GM12878 (cell line): ENCODE results near the gene STYXL2. TPM values are rescaled to one million over a fixed set of nuclear protein-coding genes. Genes with fewer than 3 reads are reported as not detected.

Source experiments
- CEBPZ ChIP-seq: fragments of 150-350 bp; IDR thresholded peaks from 2 replicates; pipeline ENCODE4 v1.6.1; 2016; ENCODE audit warnings: low read depth, low read length
- PAX8 ChIP-seq: fragments of 450-650 bp; IDR thresholded peaks from 2 replicates; pipeline ENCODE4 v1.6.1; 2017; ENCODE audit warnings: mild to moderate bottlenecking, moderate library complexity
- SRF ChIP-seq, 2 experiments: IDR thresholded peaks; 2 replicates each; pipeline ENCODE4 v1.6.1; 2011; ENCODE audit warnings: low read depth in 2 of 2, low read length in 2 of 2, mild to moderate bottlenecking in 1 of 2, moderate library complexity in 1 of 2
- TCF12 ChIP-seq: IDR thresholded peaks from 2 replicates; pipeline ENCODE4 v1.6.1; 2011; ENCODE audit warnings: low read depth, mild to moderate bottlenecking, low read length
- ZNF687 ChIP-seq: fragments of 450-650 bp; IDR thresholded peaks from 2 replicates; pipeline ENCODE4 v1.6.1; 2017; ENCODE audit warnings: mild to moderate bottlenecking, moderate library complexity
- polyA plus RNA-seq, 11 experiments: library from polyadenylated mRNA; depleted of rRNA in 4 of 11; unstranded in 6 of 11; stranded (reverse) in 5 of 11; fragments of >200 nt; fragmentation: Nextera tagmentation in 4 of 11; fragmentation: Illumina TruSeq in 1 of 11; extraction: Ambion mirVana in 4 of 11; extraction: Trizol in 1 of 11; gene quantifications; 1 replicate in 1 of 11; 2 replicates in 10 of 11; pipeline versions ENCODE4 v1.2.1 to v1.2.3, GENCODE V29; 2011 to 2016; ENCODE audit warnings: inconsistent platforms in 2 of 11, missing spikeins in 2 of 11, low read depth in 1 of 11
- total RNA-seq, 4 experiments: library from RNA; depleted of rRNA in 3 of 4; stranded (reverse); fragments of >200 nt in 3 of 4; fragmentation: Illumina TruSeq in 1 of 4; extraction: Trizol in 1 of 4; gene quantifications; 2 replicates each; pipeline versions ENCODE4 v1.2.1 to v1.2.3, GENCODE V29; 2013 to 2021

STYXL2 gene
- total and polyA plus RNA-seq, 10 of the 15 experiments (the other 5 are each of a cell fraction or from before 2014, with no cell fraction given) = under 0.01 to 0.08 (median 0.03) TPM; not detected in 7

GRCh38 chr1:167122121-167122480 is 28.2 kb downstream of the STYXL2 start (continued):
- TF ChIP-seq CEBPZ = no peak
- no peak for TF ChIP-seq ZNF687
- TF ChIP-seq PAX8 = no peak
- no peak for TF ChIP-seq TCF12
- TF ChIP-seq SRF (IDR thresholded peaks at IDR 0.05; ENCODE audit: low read depth in 2 of 2, low read length in 2 of 2) = no peak
